ENCODE data around the gene ARHGAP44. TPM values are rescaled to one million over a fixed set of nuclear protein-coding genes. Genes with fewer than 3 reads are reported as not detected.

Gene ARHGAP44
- polyA plus RNA-seq, 1 donor from 2014 or later, result 5.9 TPM

GRCh38 chr17:12927001-12927400 is 137.7 kb downstream of the ARHGAP44 start:
- Histone ChIP-seq H3K4me2 (ENCODE audit: low read length) (no peak overlapping the region), H2AFZ (ENCODE audit: low read depth, low read length) (no peak overlapping the region)

DNA sequence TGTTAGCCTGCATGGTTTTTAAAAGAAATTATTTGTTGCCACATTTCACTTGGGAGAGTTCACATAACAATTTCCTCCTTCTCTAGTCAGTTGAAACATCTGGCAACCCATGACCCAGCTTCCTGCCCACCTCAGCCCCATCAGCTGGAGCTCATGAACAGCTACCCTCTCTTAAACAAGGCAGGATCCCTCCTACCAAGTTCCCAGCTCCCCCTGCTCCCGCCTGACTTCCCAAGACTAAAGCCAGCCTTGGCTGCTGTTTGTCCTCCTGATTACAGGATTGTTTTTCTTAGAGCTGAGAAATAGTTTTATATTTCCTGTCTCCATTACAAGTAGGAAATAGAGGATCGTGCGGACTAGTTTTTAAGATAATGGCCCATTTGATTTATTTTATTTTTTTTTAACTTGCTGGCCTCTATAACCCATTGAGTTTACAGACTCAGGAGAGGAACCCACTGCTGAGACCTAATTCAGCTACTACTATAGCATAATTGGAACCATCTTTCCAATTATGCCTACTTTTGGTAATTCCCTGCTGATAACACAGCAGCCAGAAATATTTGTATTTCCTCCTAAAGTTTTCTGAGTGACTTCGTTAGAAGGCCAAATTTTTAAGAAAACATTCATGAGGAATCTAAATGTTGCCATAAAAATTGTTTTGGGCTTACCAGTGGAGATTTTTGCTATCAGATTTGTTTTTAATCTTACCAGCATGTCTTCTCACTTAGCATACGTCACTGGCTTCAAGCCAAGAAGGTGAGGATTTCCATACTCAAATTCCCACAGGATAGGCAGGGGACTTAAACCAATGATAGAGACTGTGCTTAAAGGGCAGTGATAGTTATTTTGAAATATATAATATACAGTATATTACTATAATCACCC is 138.5 kb downstream of the ARHGAP44 start:
- Histone ChIP-seq H3K36me3 (ENCODE audit: insufficient read depth, low read length) (no peaks in the 10 kb centered on the region), H3K27me3 (ENCODE audit: insufficient read depth, low read depth, low read length) (no peaks in the 10 kb centered on the region), H3K79me2 (replicated peaks; ENCODE audit: insufficient read depth, low read length) (no peaks in the 10 kb centered on the region), H2AFZ (ENCODE audit: low read depth, low read length) (no peak overlapping the region), H3F3A (ENCODE audit: insufficient read depth, low read length, poor library complexity, severe bottlenecking) (no peaks in the 10 kb centered on the region), H3K9ac (ENCODE audit: low read length) (no peak overlapping the region), H3K4me2 (ENCODE audit: low read length) (no peak overlapping the region), H3K9me2 (ENCODE audit: insufficient read depth, low read length) (no peaks in the 10 kb centered on the region), H3K27ac (ENCODE audit: low read length) (no peak overlapping the region), H4K20me1 (ENCODE audit: insufficient read depth) (no peaks in the 10 kb centered on the region), H3K9me3 (ENCODE audit: low read length) (no peaks in the 10 kb centered on the region), H3K4me3 (ENCODE audit: low read length) (no peak overlapping the region)
- no peak for TF ChIP-seq EZH2 (IDR thresholded peaks at IDR 0.05; ENCODE audit: borderline replicate concordance, insufficient read depth, low read length, poor library complexity, severe bottlenecking)
- TF ChIP-seq EP300 (conservative IDR thresholded peaks at IDR 0.05; ENCODE audit: poor library complexity, severe bottlenecking), result no peak

More at GRCh38 chr17:12927001-12927400, 137.7 kb downstream of the ARHGAP44 start:
- Histone ChIP-seq H3K27ac (ENCODE audit: low read length) (no peak overlapping the region), H3K36me3 (ENCODE audit: insufficient read depth, low read length) (no peaks in the 10 kb centered on the region), H4K20me1 (ENCODE audit: insufficient read depth) (no peaks in the 10 kb centered on the region), H3K9me2 (ENCODE audit: insufficient read depth, low read length) (no peaks in the 10 kb centered on the region), H3K9me3 (ENCODE audit: low read length) (no peaks in the 10 kb centered on the region), H3K27me3 (ENCODE audit: insufficient read depth, low read depth, low read length) (no peaks in the 10 kb centered on the region), H3K4me3 (ENCODE audit: low read length) (no peak overlapping the region), H3K79me2 (replicated peaks; ENCODE audit: insufficient read depth, low read length) (no peaks in the 10 kb centered on the region), H3K9ac (ENCODE audit: low read length) (no peak overlapping the region), H3F3A (ENCODE audit: insufficient read depth, low read length, poor library complexity, severe bottlenecking) (no peaks in the 10 kb centered on the region)
- TF ChIP-seq MXI1 (conservative IDR thresholded peaks at IDR 0.05; ENCODE audit: poor library complexity, severe bottlenecking) (no peak), CTCF (IDR thresholded peaks at IDR 0.05; ENCODE audit: poor library complexity, severe bottlenecking) (no peak), EP300 (conservative IDR thresholded peaks at IDR 0.05; ENCODE audit: poor library complexity, severe bottlenecking) (no peak), POLR2AphosphoS5 (IDR thresholded peaks at IDR 0.05) (no peak), TAF1 (IDR thresholded peaks at IDR 0.05; ENCODE audit: low read depth) (no peak), RAD21 (conservative IDR thresholded peaks at IDR 0.05) (no peak)

DNA sequence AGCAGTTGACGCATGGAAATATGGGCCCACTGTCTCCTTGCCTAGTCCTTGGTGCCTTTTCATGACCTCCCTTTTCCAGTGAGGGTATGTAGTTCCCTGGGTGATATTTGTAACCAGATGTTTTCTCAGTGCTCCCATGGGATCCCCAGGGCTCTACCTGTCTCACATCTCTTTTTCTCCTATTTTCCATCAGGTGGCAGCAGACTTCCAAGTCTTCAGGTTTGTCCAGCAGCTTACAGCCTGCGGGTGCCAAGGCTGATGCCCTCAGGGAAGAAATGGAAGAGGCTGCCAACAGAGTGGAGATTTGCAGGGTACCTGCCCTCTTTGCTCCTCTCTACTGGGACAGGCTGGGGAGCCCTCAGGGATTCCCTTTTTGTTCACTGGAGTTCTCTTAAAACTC is 139.4 kb downstream of the ARHGAP44 start:
- Histone ChIP-seq H3K9me3 (ENCODE audit: low read length) (no peaks in the 10 kb centered on the region), H3K4me2 (ENCODE audit: low read length) (no peak overlapping the region), H3K79me2 (replicated peaks; ENCODE audit: insufficient read depth, low read length) (no peaks in the 10 kb centered on the region), H3K9me2 (ENCODE audit: insufficient read depth, low read length) (no peaks in the 10 kb centered on the region), H3K27ac (ENCODE audit: low read length) (no peak overlapping the region), H2AFZ (ENCODE audit: low read depth, low read length) (no peak overlapping the region), H3K27me3 (ENCODE audit: insufficient read depth, low read depth, low read length) (no peaks in the 10 kb centered on the region), H3K4me3 (ENCODE audit: low read length) (no peak overlapping the region), H3K9ac (ENCODE audit: low read length) (no peak overlapping the region), H4K20me1 (ENCODE audit: insufficient read depth) (no peaks in the 10 kb centered on the region), H3F3A (ENCODE audit: insufficient read depth, low read length, poor library complexity, severe bottlenecking) (no peaks in the 10 kb centered on the region), H3K36me3 (ENCODE audit: insufficient read depth, low read length) (no peaks in the 10 kb centered on the region)
- no peak for TF ChIP-seq CTCF (IDR thresholded peaks at IDR 0.05; ENCODE audit: poor library complexity, severe bottlenecking)
- no peak for TF ChIP-seq EZH2 (IDR thresholded peaks at IDR 0.05; ENCODE audit: borderline replicate concordance, insufficient read depth, low read length, poor library complexity, severe bottlenecking)
- no peak for TF ChIP-seq POLR2AphosphoS5 (IDR thresholded peaks at IDR 0.05)
- no peak for TF ChIP-seq MXI1 (conservative IDR thresholded peaks at IDR 0.05; ENCODE audit: poor library complexity, severe bottlenecking)
- TF ChIP-seq RAD21 (conservative IDR thresholded peaks at IDR 0.05), result no peak
- TF ChIP-seq TAF1 (IDR thresholded peaks at IDR 0.05; ENCODE audit: low read depth), result no peak
- no peak for TF ChIP-seq EP300 (conservative IDR thresholded peaks at IDR 0.05; ENCODE audit: poor library complexity, severe bottlenecking)
- no peak for TF ChIP-seq REST (IDR thresholded peaks at IDR 0.05; ENCODE audit: borderline replicate concordance)
- TF ChIP-seq SMC3 (conservative IDR thresholded peaks at IDR 0.05; ENCODE audit: poor library complexity), result no peak
